HG02970 (cell line): ENCODE results near the gene SLC22A13.
"Not testable (repeated sequence)": the region's sequence is repeated elsewhere in the genome, so short reads cannot be mapped to it uniquely, and the experiment has no call there.

Experiments used
- ATAC-seq: cut with Tn5 transposase; IDR thresholded peaks from one replicate; pipeline ENCODE4 v1.9.1; 2021; ENCODE audit warnings: mild to moderate bottlenecking, moderate library complexity, moderate number of reproducible peaks; ENCODE audit not compliant: unreplicated experiment, low FRiP score

The SLC22A13 gene

GRCh38 chr3:38260474-38260873, 5.1 kb upstream of the SLC22A13 start:
- no peak for ATAC-seq

GRCh38 chr3:38264353-38264771, 1.2 kb upstream of the SLC22A13 start:
- no peak for ATAC-seq

GRCh38 chr3:38264779-38265178, 833 bp upstream of the SLC22A13 start:
- no peak for ATAC-seq

- no peak for ATAC-seq
These were observed 1.2 kb downstream of the SLC22A13 start for GRCh38 chr3:38266810-38267209.

- no peak for ATAC-seq
These were observed 2.0 kb downstream of the SLC22A13 start for GRCh38 chr3:38267662-38268061.

- ATAC-seq = no peak
These were observed 2.5 kb downstream of the SLC22A13 start for GRCh38 chr3:38268087-38268486.

GRCh38 chr3:38268522-38268921, 2.9 kb downstream of the SLC22A13 start:
- ATAC-seq = no peak

- no peak for ATAC-seq
These were observed 5.0 kb downstream of the SLC22A13 start for GRCh38 chr3:38270606-38271005.

GRCh38 chr3:38271553-38271952, 5.9 kb downstream of the SLC22A13 start:
- no peak for ATAC-seq

- ATAC-seq = no peak
These were observed 9.4 kb downstream of the SLC22A13 start for GRCh38 chr3:38274864-38275649.

GRCh38 chr3:38275658-38276057, 10.0 kb downstream of the SLC22A13 start:
- no peak for ATAC-seq

- ATAC-seq = no peak
These were observed 10.7 kb downstream of the SLC22A13 start for GRCh38 chr3:38276081-38276916.

- ATAC-seq = no peak
These were observed 11.5 kb downstream of the SLC22A13 start for GRCh38 chr3:38276917-38277630.

- ATAC-seq = no peak
These were observed 13.2 kb downstream of the SLC22A13 start for GRCh38 chr3:38278841-38279240.

- ATAC-seq = no peak
These were observed 16.5 kb downstream of the SLC22A13 start, which contains the start of gene SLC22A14 for GRCh38 chr3:38281895-38282686. SLC22A14 (plus strand) TSS chr3:38282294; CDS start chr3:38306027, 23,733 bp downstream.

- no peak for ATAC-seq
These were observed 18.5 kb downstream of the SLC22A13 start for GRCh38 chr3:38283810-38284755.

GRCh38 chr3:38284756-38285150, 19.1 kb downstream of the SLC22A13 start:
- ATAC-seq = no peak

GRCh38 chr3:38289286-38290217, 23.9 kb downstream of the SLC22A13 start:
- ATAC-seq = not testable (repeated sequence)
